Left ventricle myocardium inferior (tissue), 1 donor: ENCODE data around the gene DVL2. TPM values are rescaled to one million over a fixed set of nuclear protein-coding genes. Genes with fewer than 3 reads are reported as not detected.
A peak's percentile ranks its signal among the peaks of the same experiment; 100 is the strongest.

Experiments used
- DNase-seq: peaks from one replicate; pipeline ENCODE4 v3.0.0-alpha.2; 2020
- H3K27ac ChIP-seq: fragments of 200-600 bp; replicated peaks from 2 replicates; pipeline ENCODE4 v1.8.0; 2021
- H3K27me3 ChIP-seq: fragments of 200-600 bp; 2 replicates; pipeline ENCODE4 v1.8.0; 2021; ENCODE audit warnings: low read depth
- H3K36me3 ChIP-seq: fragments of 200-600 bp; 2 replicates; pipeline ENCODE4 v1.8.0; 2021
- H3K4me1 ChIP-seq: fragments of 200-600 bp; 2 replicates; pipeline ENCODE4 v1.8.0; 2021
- H3K4me3 ChIP-seq: fragments of 200-600 bp; 2 replicates; pipeline ENCODE4 v1.8.0; 2021; ENCODE audit warnings: mild to moderate bottlenecking, moderate library complexity
- H3K9me3 ChIP-seq: fragments of 200-600 bp; replicated peaks from 2 replicates; pipeline ENCODE4 v1.8.0; 2021
- intact Hi-C: fragments of 100-400 bp; cut with micrococcal nuclease; formaldehyde crosslinking; loops from one replicate; pipeline ENCODE4 v1.11.0; 2022
- total RNA-seq: library from RNA; stranded (reverse); fragmentation: NEBNext Ultra II Directional; extraction: Animal tissue kit (Norgen Biotek cat#: 25700); gene quantifications from one replicate; pipeline ENCODE4 v1.2.1, GENCODE V29; 2021
- TF ChIP-seq, protein P1 (sequence below): fragments of 200-600 bp; IDR thresholded peaks from 2 replicates; pipeline ENCODE4 v1.8.0; 2021; ENCODE audit warnings: antibody characterized with exemption, mild to moderate bottlenecking, borderline replicate concordance
- donor health status: DM: no; HTN: yes; CAD: no; lungs with severe emphysema.

DVL2 gene
- total RNA-seq, 1 donor from 2014 or later, result 19.8 TPM

DNA sequence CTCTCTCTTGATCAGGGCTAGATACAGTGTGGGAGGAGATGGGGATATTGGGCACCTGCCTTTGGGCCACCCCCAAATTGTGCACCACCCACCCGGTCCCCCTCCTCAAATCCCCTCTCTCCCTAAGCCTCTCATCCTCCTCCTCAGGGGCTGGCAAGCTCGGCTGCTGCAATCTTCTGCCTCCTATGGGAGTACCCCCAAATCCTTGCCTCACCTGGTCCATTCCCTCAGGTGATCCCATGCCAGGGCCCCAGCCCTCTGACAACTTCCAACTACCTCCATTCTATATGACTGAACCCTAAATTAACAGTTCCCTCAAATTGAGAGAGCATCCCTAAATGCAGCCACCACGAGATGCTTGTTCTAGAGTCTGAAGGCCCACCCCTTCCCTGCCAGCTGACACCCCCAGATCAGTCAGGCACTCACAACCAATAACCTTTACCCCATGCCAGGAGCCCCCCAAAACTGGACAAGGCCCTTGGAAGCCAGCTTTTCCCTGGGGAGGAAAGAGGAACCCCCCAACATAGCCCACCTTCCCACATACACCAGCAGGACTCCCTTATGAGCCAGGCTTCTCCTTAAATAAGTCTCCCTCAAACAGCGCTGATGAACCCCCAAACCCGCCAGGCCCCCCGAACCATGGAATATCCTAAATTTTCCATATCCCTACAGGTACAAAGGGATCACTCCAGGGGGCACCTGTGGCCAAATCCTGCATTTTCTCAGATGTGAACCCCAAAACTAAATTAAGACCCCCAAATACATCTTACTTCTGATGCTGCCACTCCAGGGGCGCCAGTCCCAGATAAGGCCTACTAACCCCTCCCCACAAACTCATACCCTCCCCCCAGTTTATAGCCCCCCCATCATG, 17.8 kb downstream of the DVL2 start:
- H3K27me3 ChIP-seq, result no peaks in the 10 kb centered on the region
- peak overlapping the region; percentile 98 for H3K27ac ChIP-seq
- TF ChIP-seq, protein P1, sequence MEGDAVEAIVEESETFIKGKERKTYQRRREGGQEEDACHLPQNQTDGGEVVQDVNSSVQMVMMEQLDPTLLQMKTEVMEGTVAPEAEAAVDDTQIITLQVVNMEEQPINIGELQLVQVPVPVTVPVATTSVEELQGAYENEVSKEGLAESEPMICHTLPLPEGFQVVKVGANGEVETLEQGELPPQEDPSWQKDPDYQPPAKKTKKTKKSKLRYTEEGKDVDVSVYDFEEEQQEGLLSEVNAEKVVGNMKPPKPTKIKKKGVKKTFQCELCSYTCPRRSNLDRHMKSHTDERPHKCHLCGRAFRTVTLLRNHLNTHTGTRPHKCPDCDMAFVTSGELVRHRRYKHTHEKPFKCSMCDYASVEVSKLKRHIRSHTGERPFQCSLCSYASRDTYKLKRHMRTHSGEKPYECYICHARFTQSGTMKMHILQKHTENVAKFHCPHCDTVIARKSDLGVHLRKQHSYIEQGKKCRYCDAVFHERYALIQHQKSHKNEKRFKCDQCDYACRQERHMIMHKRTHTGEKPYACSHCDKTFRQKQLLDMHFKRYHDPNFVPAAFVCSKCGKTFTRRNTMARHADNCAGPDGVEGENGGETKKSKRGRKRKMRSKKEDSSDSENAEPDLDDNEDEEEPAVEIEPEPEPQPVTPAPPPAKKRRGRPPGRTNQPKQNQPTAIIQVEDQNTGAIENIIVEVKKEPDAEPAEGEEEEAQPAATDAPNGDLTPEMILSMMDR, result no peak
- intact Hi-C loops, result no loop called here
- H3K4me3 ChIP-seq, result peak overlapping the region; percentile 81
- no peak for DNase-seq
- H3K4me1 ChIP-seq, result peaks cover 84% of the 10 kb centered on the region
- peaks cover 9% of the 10 kb centered on the region for H3K36me3 ChIP-seq
- no peaks in the 10 kb centered on the region for H3K9me3 ChIP-seq

DNA sequence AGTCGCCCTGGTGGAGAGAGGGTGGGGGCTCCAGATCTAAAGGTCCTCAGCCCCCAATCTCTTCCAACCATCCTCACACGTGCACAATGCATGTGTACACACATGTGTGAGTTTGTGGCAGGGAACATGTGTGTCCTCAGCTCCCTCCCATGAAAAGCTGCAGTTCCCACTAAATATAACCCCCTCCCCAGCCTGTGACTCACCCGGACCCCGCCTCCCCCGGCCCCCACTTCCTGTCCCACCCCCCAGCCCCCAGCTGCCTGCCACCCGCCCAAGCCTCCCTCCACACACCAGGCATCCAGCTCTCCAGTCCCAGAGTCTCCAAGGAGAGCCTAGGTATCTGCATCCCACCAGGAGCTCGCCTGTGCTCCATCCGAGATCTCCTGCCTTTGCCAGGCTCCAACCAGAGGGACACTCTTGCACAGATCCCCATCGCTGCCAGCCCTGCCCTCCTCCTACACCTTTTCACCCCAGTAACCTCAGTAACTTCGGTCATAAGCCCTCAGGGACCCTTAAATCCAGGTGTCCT, 18.6 kb downstream of the DVL2 start:
- intact Hi-C loops, result no loop called here

GRCh38 chr17:7215136-7215638, 19.1 kb downstream of the DVL2 start:
- peaks cover 75% of the 10 kb centered on the region for H3K4me1 ChIP-seq
- H3K36me3 ChIP-seq, result no peaks in the 10 kb centered on the region

More for the DNA sequence above, 18.6 kb downstream of the DVL2 start:
- TF ChIP-seq, protein P1, result no peak
- H3K9me3 ChIP-seq, result no peaks in the 10 kb centered on the region
- no peak for DNase-seq
- peak overlapping the region; percentile 75 for H3K27ac ChIP-seq
- H3K36me3 ChIP-seq, result peaks cover 2% of the 10 kb centered on the region
- peaks cover 80% of the 10 kb centered on the region for H3K4me1 ChIP-seq
- H3K27me3 ChIP-seq, result no peaks in the 10 kb centered on the region
- H3K4me3 ChIP-seq, result peak overlapping the region; percentile 81

DNA sequence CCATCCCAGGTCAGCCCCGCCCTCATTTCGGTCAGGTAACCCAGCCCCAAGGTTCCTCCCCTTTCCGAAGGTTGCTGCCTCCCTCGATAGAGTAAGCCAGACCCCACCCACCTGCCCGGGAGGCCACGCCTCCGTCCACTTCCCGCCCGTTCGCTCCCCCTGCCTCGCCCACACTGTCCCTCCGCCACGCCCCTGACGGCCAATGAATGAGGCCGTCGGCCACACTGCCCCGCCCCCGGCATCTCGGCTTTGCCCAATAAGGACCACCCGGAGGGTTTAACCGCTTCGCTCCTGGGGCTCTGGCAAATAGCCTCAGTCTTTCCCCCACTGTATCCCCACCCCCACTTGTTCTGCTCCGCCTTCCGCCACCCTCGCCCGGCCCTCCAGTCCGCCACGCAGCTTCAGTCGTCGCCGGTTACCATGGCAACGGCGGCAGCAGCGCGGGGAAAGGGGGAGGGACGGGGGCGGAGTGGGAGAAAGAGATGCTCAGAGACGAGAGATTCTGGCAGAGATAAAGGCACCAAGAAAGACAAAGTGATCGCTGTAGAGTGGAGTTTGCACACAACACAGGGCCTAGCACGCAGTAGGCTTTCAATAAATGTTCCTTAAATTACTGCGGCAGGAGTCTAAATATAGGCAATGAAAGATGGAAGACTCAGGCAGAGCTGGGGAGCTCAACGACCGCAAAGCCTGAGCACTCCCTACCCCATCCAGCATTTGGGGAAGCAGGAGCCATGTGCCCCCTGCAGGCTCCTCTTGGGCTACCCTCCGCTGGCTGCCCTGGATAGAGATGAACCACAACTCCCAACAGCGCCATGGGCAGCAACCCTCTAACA, 19.8 kb downstream of the DVL2 start:
- no peaks in the 10 kb centered on the region for H3K9me3 ChIP-seq
- H3K4me1 ChIP-seq, result peaks cover 70% of the 10 kb centered on the region
- H3K27me3 ChIP-seq, result no peaks in the 10 kb centered on the region
- H3K36me3 ChIP-seq, result no peaks in the 10 kb centered on the region
- peak overlapping the region; percentile 75 for H3K27ac ChIP-seq
- intact Hi-C loops, result no loop called here
- TF ChIP-seq, protein P1, result peak; percentile 62
- peak; percentile 99 for DNase-seq
- H3K4me3 ChIP-seq, result peak overlapping the region; percentile 81

More at GRCh38 chr17:7215136-7215638, 19.1 kb downstream of the DVL2 start:
- DNase-seq, result no peak
- Histone ChIP-seq H3K27me3 (no peaks in the 10 kb centered on the region), H3K27ac (peak overlapping the region; percentile 75), H3K9me3 (no peaks in the 10 kb centered on the region), H3K4me3 (peak overlapping the region; percentile 81)
- TF ChIP-seq, protein P1, result no peak
- intact Hi-C loops, result no loop called here

DNA sequence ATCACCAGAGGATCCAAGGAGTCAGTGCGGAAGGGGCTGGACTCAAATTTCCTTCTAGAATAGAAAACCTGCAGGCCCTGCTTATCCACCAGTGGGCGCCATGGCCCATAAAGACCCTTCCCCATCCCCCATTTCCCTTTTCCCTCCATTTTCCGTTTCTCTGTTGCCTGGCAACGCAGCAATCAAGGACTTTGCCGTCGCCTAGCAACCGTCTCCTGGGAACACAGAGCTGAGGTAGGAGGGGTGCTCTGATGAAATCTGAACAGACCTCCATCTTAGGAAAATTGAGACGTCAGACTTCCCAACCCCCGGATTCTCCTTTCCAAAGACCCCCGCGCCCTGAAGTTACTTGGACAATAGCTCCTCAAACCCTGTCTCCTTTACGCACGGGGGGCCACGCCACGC, 20.4 kb downstream of the DVL2 start:
- TF ChIP-seq, protein P1, result peak; percentile 32
- no peaks in the 10 kb centered on the region for H3K36me3 ChIP-seq
- intact Hi-C loops, result no loop called here
- H3K27me3 ChIP-seq, result no peaks in the 10 kb centered on the region
- H3K27ac ChIP-seq, result peak overlapping the region; percentile 75
- H3K4me3 ChIP-seq, result peak overlapping the region; percentile 81
- no peaks in the 10 kb centered on the region for H3K9me3 ChIP-seq
- H3K4me1 ChIP-seq, result peaks cover 64% of the 10 kb centered on the region
- peak; percentile 52 for DNase-seq
